ENCODE measurements around the gene ELL2. TPM values are rescaled to one million over a fixed set of nuclear protein-coding genes. Genes with fewer than 3 reads are reported as not detected.

Gene ELL2
- total and polyA plus RNA-seq, 2 of the 13 experiments (the other 11 are each of a cell fraction or from before 2014, with no cell fraction given): 78.9 to 97.1 TPM

GRCh38 chr5:95848701-95849100 lies 113.0 kb downstream of the ELL2 start (continued):
- TF ChIP-seq ZNF687 (CRISPR knock-in tag; IDR thresholded peaks at IDR 0.05): no peak
- TF ChIP-seq CSRNP1 (CRISPR knock-in tag; IDR thresholded peaks at IDR 0.05): no peak
- TF ChIP-seq SMAD9 (CRISPR knock-in tag; IDR thresholded peaks at IDR 0.05): no peak
- no peak for TF ChIP-seq HOXA5 (CRISPR knock-in tag; IDR thresholded peaks at IDR 0.05)
- TF ChIP-seq ATRX (CRISPR knock-in tag; IDR thresholded peaks at IDR 0.05; ENCODE audit: borderline replicate concordance): no peak
- no peak for TF ChIP-seq AHR (CRISPR knock-in tag; IDR thresholded peaks at IDR 0.05)
- no peak for TF ChIP-seq ZNF543 (CRISPR knock-in tag; IDR thresholded peaks at IDR 0.05)
- no peak for TF ChIP-seq ZNF777 (CRISPR knock-in tag; IDR thresholded peaks at IDR 0.05)
- TF ChIP-seq PBX2 (CRISPR knock-in tag; IDR thresholded peaks at IDR 0.05): no peak
- no peak for TF ChIP-seq ZNF678 (CRISPR knock-in tag; IDR thresholded peaks at IDR 0.05)
- no peak for TF ChIP-seq PHF20 (CRISPR knock-in tag; IDR thresholded peaks at IDR 0.05)
- TF ChIP-seq FOXA3 (CRISPR knock-in tag; IDR thresholded peaks at IDR 0.05): no peak
- no peak for TF ChIP-seq NCOR1 (IDR thresholded peaks at IDR 0.05; ENCODE audit: borderline replicate concordance, low read length)
- no peak for TF ChIP-seq HNRNPL (IDR thresholded peaks at IDR 0.05; ENCODE audit: low read depth, low read length)

Measured in HepG2 (cell line).